Fibroblast of the aortic adventitia (primary cell): Measurements from ENCODE around the gene IAPP. TPM values are rescaled to one million over a fixed set of nuclear protein-coding genes. Genes with fewer than 3 reads are reported as not detected.

ENCODE experiments used
- DNase-seq: peaks from one replicate; pipeline ENCODE4 v3.0.0-alpha.2; 2010; ENCODE audit warnings: low read depth
- H3K4me3 ChIP-seq: 2 replicates; pipeline ENCODE4 v1.5.1; 2011; ENCODE audit warnings: low read depth, mild to moderate bottlenecking, control low read depth, low read length, moderate library complexity
- CTCF ChIP-seq: IDR thresholded peaks from 2 replicates; pipeline ENCODE4 v1.5.1; 2011; ENCODE audit warnings: mild to moderate bottlenecking, low read length, control low read depth, inconsistent platforms; ENCODE audit not compliant: insufficient read depth
- total RNA-seq: library from RNA; depleted of rRNA; stranded (reverse); fragments of >200 nt; gene quantifications from 2 replicates; pipeline ENCODE4 v1.2.3, GENCODE V29; 2012; ENCODE audit warnings: low replicate concordance

Gene IAPP
- total RNA-seq, result not detected in 2 replicates

- H3K4me3 ChIP-seq, result no peak within 1 kb of the TSS
- no peak for TF ChIP-seq CTCF
Measured at GRCh38 chr12:21372602-21373001, at the start of gene IAPP. TSS of gene IAPP (plus strand) at chr12:21372902. CDS start at chr12:21373352, 450 bp downstream.

GRCh38 chr12:21323736-21324135, 49.0 kb upstream of the IAPP start:
- DNase-seq, result no peak
- H3K4me3 ChIP-seq, result no peak overlapping the region
- no peak for TF ChIP-seq CTCF

More at GRCh38 chr12:21372602-21373001, at the start of gene IAPP:
- no peak for DNase-seq

GRCh38 chr12:21324551-21324950, 48.2 kb upstream of the IAPP start:
- TF ChIP-seq CTCF, result no peak
- no peak for DNase-seq
- no peak overlapping the region for H3K4me3 ChIP-seq

- TF ChIP-seq CTCF, result no peak
- DNase-seq, result no peak
- H3K4me3 ChIP-seq, result no peak overlapping the region
Measured at GRCh38 chr12:21328578-21328977, 44.1 kb upstream of the IAPP start.

GRCh38 chr12:21330682-21331253, 41.9 kb upstream of the IAPP start:
- no peak for TF ChIP-seq CTCF
- no peak for DNase-seq

GRCh38 chr12:21334771-21335325, 37.9 kb upstream of the IAPP start, which contains the start of gene SLCO1A2:
TSS of gene SLCO1A2 (minus strand) at chr12:21334917. CDS start at chr12:21334647, 270 bp downstream.
- H3K4me3 ChIP-seq, result no peak within 1 kb of the TSS
- no peak for TF ChIP-seq CTCF
- no peak for DNase-seq

More at GRCh38 chr12:21330682-21331253, 41.9 kb upstream of the IAPP start:
- H3K4me3 ChIP-seq, result no peak overlapping the region
